ENCODE measurements around the gene IL17RA.
A peak's percentile ranks its signal among the peaks of the same experiment; 100 is the strongest.

Gene IL17RA

DNA sequence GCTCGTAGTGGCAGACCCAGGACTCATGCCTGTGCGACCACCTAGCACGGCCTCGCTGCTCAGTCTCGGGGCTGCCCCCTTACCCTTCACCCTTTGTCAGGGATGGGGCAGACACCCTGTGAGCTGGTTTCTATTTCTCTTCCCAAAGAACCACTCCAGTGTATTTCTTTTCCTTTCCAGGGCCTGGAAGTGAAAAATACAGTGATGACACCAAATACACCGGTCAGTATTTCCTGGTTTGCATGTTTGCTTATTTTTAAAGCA lies 22.7 kb downstream of the IL17RA start:
- DNase-seq: no peak

GRCh38 chr22:17108256-17109112 lies 23.7 kb downstream of the IL17RA start:
- DNase-seq: no peak

DNA sequence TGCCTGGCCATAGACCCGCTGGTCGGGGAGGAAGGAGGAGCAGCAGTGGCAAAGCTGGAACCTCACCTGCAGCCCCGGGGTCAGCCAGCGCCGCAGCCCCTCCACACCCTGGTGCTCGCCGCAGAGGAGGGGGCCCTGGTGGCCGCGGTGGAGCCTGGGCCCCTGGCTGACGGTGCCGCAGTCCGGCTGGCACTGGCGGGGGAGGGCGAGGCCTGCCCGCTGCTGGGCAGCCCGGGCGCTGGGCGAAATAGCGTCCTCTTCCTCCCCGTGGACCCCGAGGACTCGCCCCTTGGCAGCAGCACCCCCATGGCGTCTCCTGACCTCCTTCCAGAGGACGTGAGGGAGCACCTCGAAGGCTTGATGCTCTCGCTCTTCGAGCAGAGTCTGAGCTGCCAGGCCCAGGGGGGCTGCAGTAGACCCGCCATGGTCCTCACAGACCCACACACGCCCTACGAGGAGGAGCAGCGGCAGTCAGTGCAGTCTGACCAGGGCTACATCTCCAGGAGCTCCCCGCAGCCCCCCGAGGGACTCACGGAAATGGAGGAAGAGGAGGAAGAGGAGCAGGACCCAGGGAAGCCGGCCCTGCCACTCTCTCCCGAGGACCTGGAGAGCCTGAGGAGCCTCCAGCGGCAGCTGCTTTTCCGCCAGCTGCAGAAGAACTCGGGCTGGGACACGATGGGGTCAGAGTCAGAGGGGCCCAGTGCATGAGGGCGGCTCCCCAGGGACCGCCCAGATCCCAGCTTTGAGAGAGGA lies 24.5 kb downstream of the IL17RA start:
- DNase-seq: no peak

DNA sequence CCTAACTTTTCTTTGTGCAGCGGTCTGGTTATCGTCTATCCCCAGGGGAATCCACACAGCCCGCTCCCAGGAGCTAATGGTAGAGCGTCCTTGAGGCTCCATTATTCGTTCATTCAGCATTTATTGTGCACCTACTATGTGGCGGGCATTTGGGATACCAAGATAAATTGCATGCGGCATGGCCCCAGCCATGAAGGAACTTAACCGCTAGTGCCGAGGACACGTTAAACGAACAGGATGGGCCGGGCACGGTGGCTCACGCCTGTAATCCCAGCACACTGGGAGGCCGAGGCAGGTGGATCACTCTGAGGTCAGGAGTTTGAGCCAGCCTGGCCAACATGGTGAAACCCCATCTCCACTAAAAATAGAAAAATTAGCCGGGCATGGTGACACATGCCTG lies 25.2 kb downstream of the IL17RA start:
- no peak for DNase-seq

- DNase-seq: no peak
Measured at GRCh38 chr22:17110791-17111550, 26.2 kb downstream of the IL17RA start.

GRCh38 chr22:17112491-17113042 lies 27.8 kb downstream of the IL17RA start:
- DNase-seq: no peak

- DNase-seq: no peak
Measured at GRCh38 chr22:17113600-17113999, 28.8 kb downstream of the IL17RA start.

- DNase-seq: no peak
Measured at GRCh38 chr22:17114173-17114897, 29.5 kb downstream of the IL17RA start.

- no peak for DNase-seq
Measured at GRCh38 chr22:17114898-17115235, 30.1 kb downstream of the IL17RA start.

- no peak for DNase-seq
Measured at GRCh38 chr22:17115236-17115635, 30.4 kb downstream of the IL17RA start.

- no peak for DNase-seq
Measured at GRCh38 chr22:17115945-17116565, 31.3 kb downstream of the IL17RA start.

DNA sequence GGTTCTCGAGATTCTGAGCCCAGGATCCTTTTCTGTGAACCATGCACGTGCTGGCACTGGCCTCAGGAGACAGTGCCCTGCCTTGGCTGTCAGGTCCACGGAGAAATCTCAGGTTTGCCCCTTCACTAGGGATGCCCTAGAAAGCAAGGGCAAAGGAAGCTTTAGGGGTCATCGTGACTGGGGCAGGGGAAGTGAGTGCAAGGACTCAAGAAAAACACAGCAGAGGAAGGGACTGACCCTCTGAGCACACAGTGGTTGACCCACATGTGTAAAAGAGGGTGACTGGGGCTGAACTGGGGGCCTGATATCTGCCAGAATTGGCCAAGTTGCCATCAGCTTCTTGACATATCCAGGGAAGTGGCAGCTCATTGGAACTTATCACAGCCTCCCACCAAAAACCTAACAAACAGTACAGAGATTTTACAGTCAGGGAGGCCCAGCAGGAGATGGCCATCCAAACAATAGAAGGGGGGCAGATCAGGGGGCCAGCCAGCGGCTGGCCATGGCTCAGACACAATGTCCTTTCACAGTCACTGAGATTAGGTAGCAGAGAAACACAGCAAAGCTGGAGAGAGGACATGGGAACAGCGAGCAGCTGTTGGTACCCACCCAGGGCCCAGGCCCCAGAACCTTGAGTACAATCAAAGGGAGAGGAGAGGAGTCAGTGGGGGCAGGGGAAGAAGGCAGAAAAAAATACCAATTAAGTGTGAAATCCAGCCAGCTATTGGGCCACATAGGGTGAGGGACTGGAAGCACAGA lies 32.0 kb downstream of the IL17RA start:
- no peak for DNase-seq

- no peak for DNase-seq
Measured at GRCh38 chr22:17117400-17117799, 32.6 kb downstream of the IL17RA start.

DNA sequence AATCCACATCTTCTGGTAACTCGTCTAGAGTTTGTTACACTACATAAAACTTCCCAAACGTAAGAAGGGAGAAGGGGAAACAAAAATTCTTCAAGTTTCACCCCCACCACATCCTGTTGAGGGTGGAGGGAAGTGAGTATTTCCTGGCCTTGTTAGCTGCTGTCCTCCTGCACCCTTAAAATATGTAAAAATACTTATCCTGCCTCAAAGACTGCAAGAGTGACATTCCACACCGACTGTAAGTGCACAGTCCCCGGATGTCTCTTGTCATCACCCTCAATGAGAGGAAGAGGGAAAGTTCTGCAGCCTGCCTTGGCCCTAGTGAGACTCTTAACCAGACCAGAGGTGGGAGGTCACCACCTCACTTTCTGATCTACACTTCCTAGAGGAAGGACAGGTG lies 33.1 kb downstream of the IL17RA start:
- no peak for DNase-seq

DNA sequence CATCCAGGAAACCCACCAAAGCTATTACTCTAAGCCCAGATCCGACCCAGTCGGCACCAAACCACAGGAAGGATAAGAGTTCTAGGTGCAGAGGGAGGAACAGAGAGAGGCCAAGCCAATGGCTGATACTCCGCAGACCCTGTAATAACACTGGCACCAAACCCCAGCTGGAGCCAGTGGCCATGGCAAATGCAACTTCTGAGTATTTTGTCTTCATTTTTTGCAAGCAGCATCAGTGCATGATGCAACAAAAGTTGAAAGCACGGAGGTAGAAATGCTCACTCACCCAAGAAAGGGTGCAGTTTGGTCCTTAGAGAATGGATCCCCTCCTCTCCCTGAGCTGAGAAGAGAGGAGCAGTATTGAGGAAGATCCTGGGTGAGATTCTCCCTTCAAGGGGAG lies 33.5 kb downstream of the IL17RA start:
- no peak for DNase-seq

DNA sequence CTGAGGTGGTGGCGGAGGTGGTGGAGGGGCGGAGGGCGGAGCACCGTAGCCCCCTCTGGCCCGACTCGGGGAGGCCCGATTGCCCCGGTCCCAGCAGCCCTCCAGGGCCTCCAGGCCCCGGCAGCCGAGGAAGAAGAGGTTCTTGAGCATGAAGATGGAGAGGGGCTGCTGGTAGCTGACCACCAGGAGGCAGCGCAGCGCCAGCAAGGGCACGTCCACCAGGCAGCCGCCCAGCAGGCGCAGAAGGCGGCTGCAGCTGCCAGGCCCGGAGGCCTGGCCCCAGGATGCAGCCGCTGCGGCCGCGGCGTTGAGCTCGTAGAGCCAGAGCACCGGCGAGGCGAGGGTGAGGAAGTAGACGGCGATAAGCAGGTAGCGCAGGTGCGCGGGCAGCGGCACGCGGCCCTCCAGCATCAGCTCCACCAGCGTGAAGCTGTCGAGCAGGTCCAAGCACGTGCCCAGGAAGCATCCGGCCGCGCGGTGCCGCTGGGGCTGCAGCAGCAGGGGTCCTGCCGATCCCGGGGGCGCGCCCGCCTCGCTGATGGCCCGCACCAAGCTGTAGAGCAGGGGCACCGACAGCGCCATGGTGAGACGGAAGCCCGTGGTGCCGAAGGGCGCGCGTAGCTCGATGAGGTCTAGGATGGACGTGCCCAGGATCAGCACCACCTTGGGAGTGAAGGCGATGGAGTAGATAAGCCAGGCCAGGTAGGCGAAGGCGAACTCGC lies 34.8 kb downstream of the IL17RA start:
- no peak for DNase-seq

- DNase-seq: peak; percentile 41
Measured at GRCh38 chr22:17120281-17120680, 35.5 kb downstream of the IL17RA start.

DNA sequence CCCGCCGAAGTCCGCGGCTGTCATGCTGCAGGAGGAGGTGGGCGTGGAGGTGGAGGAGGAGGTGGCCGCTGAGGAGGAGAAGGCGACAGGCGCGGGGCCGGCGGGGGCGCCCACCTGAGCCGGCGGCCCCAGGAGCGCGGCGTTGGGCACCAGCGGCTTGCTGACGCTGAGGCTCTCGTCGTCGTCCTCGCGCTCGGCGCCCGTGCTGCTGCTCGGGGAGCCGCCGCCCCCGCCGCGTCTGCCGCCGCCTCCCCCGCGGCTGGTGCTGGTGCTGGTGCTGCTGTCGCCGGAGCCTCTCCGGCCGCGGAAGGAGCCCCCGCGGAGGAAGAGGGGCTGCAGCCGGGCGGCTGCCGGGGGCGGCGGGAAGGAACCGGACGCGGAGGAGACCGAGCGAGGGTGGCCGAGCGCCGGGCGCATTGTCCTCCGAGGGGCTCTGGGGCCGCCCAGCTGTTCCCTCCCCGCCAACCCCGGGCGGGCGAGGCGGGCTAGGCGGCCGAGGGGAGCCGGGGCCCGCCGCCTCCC lies 36.0 kb downstream of the IL17RA start:
- DNase-seq: no peak

DNA sequence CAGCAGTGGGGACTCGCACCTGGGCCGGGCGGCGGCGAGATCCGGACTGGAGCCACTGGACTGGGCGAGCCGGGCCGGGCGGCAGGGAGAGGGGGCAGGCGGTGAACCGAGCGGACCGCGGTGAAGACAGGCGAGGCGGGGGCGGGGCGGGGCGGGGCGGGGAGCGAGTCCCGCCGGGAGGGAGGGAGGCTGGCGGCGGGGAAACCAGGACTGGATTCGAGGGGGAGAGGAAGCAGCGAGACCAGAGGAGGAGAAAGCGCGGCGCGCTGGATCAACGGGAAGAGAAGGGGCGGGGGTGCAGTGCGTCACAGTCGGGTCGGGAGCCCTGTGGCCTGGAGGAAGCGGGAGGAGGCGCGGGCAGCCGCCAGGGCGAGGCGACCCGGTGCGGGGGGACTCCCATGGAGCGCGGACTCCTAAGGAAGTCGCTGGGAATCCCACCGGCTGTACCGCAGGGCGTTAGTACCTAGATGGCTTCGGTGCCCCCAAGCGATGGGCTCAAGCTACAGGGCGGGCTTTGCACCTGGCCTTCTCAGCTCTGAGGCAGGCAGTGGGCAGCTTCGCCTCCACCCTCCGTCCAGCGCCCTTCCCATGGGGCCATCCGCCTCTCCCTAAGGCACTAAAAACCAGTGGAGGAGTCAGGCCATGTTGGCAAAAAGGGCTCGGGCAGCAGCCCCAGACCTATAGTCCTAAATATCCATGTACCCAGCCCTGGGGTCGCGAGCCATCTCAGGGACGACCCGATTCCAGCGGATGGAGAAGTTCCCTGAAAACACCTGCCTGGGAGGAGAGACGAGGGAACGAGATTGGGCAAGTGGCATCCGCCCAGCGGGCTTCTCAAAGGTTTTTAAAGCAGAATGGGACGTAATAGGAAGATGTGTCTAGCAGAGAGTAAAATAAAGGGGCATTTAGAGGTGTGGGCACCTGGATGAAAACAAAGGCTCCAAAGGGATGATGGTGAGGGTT lies 36.7 kb downstream of the IL17RA start, which contains the start of gene TMEM121B:
TMEM121B (minus strand) TSS at position 128 of the 963 bp plus-strand sequence. CDS start 233 bp downstream, outside the sequence.
- no peak for DNase-seq

Data from T-helper 9 cell (primary cell).